ENCODE measurements around the gene SCN1A. TPM values are rescaled to one million over a fixed set of nuclear protein-coding genes. Genes with fewer than 3 reads are reported as not detected.

SCN1A gene
- total and polyA plus RNA-seq, 2 of the 13 experiments (the other 11 are each of a cell fraction or from before 2014, with no cell fraction given): 19.9 to 39.4 TPM

- TF ChIP-seq AKNA (CRISPR knock-in tag; IDR thresholded peaks at IDR 0.05; ENCODE audit: borderline replicate concordance): no peak
- TF ChIP-seq EED (CRISPR knock-in tag; IDR thresholded peaks at IDR 0.05): no peak
- no peak for TF ChIP-seq ZNF468 (CRISPR knock-in tag; IDR thresholded peaks at IDR 0.05)
- TF ChIP-seq, protein P1, sequence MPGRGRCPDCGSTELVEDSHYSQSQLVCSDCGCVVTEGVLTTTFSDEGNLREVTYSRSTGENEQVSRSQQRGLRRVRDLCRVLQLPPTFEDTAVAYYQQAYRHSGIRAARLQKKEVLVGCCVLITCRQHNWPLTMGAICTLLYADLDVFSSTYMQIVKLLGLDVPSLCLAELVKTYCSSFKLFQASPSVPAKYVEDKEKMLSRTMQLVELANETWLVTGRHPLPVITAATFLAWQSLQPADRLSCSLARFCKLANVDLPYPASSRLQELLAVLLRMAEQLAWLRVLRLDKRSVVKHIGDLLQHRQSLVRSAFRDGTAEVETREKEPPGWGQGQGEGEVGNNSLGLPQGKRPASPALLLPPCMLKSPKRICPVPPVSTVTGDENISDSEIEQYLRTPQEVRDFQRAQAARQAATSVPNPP (CRISPR knock-in tag; IDR thresholded peaks at IDR 0.05): no peak
- TF ChIP-seq TMF1 (CRISPR knock-in tag; IDR thresholded peaks at IDR 0.05; ENCODE audit: low read depth): no peak
- TF ChIP-seq YY1 (IDR thresholded peaks at IDR 0.05; ENCODE audit: insufficient read depth, insufficient replicate concordance, low read depth, low read length): no peak
- TF ChIP-seq BCL6 (CRISPR knock-in tag; IDR thresholded peaks at IDR 0.05): no peak
- no peak for TF ChIP-seq IKZF4 (CRISPR knock-in tag; IDR thresholded peaks at IDR 0.05; ENCODE audit: borderline replicate concordance, low read depth, not compliant biosample characterization)
- TF ChIP-seq ISL2 (CRISPR knock-in tag; IDR thresholded peaks at IDR 0.05): no peak
- TF ChIP-seq ZNF382 (CRISPR knock-in tag; IDR thresholded peaks at IDR 0.05; ENCODE audit: borderline replicate concordance): no peak
- no peak for TF ChIP-seq ZFAT (CRISPR knock-in tag; conservative IDR thresholded peaks at IDR 0.05)
- TF ChIP-seq HHEX (CRISPR knock-in tag; IDR thresholded peaks at IDR 0.05): no peak
- peak; percentile 44; the same call in 1 of the 2 replicates for TF ChIP-seq HIC2 (CRISPR knock-in tag; IDR thresholded peaks at IDR 0.05; ENCODE audit: low read depth)
- TF ChIP-seq TSC22D2 (CRISPR knock-in tag; IDR thresholded peaks at IDR 0.05; ENCODE audit: borderline replicate concordance): no peak
- TF ChIP-seq SETDB1 (CRISPR knock-in tag; IDR thresholded peaks at IDR 0.05; ENCODE audit: borderline replicate concordance): no peak
- no peak for TF ChIP-seq JUN (CRISPR knock-in tag; IDR thresholded peaks at IDR 0.05)
- no peak for TF ChIP-seq BCL3 (CRISPR knock-in tag; IDR thresholded peaks at IDR 0.05)
- TF ChIP-seq MAX (IDR thresholded peaks at IDR 0.05): peak; percentile 25; the same call in 1 of the 2 replicates
- TF ChIP-seq ZNF225 (CRISPR knock-in tag; IDR thresholded peaks at IDR 0.05): no peak
- TF ChIP-seq HES4 (CRISPR knock-in tag; IDR thresholded peaks at IDR 0.05; ENCODE audit: borderline replicate concordance): no peak
Measured at GRCh38 chr2:166126007-166126639, 1.7 kb downstream of the SCN1A start (continued).
